GM20000 (cell line): ENCODE measurements around the gene LINGO4.

Experiments used
- DNase-seq: peaks from one replicate; pipeline ENCODE4 v3.0.0; 2012; ENCODE audit warnings: low spot score
- TF ChIP-seq, protein P1 (sequence below): IDR thresholded peaks from 2 replicates; pipeline ENCODE4 v1.5.1; 2012; ENCODE audit warnings: mild to moderate bottlenecking, control low read depth; ENCODE audit errors: extremely low read depth, missing control alignments

Gene LINGO4

DNA sequence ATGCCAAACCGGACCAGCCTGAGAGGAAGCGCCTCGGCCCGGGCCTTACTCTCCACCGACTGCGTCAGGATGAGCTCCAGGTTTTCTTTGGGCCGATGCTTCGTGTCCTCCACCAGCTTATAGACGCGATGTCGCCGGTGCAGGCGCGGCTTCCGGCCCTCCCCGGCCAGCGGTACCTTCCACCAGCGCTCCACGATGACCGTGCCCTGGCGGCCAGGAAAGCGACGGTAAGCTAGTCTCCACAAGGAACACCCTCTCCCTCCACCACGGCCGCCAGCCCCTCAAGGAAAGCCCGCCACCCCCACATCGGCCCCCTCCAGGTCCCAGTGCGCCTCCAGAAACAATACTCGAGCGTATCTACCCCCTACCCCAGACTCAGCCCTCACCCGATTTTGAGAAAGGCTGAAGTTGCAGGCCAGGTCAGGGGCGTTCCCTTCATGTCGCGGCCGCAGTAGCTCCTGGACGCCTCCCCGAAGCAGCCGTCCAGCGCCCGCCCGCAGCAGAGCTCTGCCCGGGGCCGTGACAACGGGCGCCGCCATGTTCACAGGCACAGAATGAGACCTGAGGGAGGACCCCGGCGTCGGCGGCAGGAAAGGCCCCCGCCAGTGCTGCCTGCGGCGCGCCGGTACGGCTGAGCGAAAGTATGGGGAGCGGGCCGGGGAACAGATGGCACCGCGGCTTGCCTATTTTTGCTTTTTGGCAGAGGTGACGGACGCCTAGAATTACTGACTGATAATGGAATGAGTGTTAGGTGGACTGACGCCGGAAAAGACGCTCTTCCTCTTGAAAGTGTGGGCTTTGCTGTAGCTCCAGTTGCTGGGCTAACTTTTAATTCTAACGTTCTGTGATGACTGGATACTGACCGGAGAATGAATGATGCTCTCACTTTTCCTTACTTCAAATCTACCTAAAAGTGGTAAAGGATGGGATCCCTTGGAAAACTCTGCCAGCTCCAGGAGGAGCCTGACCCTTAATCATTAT lies 42.0 kb downstream of the LINGO4 start, which contains the start of gene MRPL9:
TSS of gene MRPL9 (minus strand) at position 556 of the 981 bp plus-strand sequence. CDS start at position 539, 17 bp downstream.
- DNase-seq = peak; percentile 93

DNA sequence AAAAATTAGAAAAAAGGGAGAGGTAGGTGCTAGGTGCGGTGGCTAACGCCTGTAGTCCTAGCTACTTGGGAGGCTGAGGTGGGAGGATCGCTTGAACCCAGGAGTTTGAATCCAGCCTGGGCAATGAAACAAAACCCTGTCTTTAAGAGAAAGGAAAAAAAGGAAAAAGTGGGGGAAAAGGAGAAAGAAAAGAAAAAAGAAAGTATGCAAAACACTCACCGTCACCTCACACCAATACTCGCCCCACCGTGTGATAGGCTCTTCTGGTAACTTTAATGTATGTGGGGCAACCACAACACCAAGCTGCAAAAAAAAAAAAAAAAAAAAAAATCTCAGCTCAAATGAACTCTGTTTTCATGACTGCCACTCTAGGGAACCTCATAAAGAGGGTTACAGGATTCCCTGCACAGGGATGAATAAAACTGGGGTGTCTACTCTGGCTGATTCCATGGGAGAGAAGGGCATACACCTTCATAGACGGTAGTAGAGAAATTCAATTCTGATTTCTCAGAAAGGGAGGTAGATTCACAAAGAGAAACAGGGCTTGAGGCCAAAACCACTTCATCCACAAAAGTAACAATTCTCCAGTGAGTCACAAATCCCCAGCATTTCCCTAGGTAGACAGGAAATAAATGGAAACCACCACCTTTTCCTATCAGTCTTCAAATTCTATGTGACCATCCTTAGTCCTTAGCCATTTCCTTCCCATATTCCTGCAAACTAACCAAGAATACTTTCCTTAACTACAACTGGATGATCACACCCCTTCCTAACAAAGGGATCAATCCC lies 44.4 kb downstream of the LINGO4 start:
- TF ChIP-seq, protein P1, sequence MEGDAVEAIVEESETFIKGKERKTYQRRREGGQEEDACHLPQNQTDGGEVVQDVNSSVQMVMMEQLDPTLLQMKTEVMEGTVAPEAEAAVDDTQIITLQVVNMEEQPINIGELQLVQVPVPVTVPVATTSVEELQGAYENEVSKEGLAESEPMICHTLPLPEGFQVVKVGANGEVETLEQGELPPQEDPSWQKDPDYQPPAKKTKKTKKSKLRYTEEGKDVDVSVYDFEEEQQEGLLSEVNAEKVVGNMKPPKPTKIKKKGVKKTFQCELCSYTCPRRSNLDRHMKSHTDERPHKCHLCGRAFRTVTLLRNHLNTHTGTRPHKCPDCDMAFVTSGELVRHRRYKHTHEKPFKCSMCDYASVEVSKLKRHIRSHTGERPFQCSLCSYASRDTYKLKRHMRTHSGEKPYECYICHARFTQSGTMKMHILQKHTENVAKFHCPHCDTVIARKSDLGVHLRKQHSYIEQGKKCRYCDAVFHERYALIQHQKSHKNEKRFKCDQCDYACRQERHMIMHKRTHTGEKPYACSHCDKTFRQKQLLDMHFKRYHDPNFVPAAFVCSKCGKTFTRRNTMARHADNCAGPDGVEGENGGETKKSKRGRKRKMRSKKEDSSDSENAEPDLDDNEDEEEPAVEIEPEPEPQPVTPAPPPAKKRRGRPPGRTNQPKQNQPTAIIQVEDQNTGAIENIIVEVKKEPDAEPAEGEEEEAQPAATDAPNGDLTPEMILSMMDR = no peak
- no peak for DNase-seq

More for the DNA sequence above, 42.0 kb downstream of the LINGO4 start, which contains the start of gene MRPL9:
- TF ChIP-seq, protein P1 = no peak

DNA sequence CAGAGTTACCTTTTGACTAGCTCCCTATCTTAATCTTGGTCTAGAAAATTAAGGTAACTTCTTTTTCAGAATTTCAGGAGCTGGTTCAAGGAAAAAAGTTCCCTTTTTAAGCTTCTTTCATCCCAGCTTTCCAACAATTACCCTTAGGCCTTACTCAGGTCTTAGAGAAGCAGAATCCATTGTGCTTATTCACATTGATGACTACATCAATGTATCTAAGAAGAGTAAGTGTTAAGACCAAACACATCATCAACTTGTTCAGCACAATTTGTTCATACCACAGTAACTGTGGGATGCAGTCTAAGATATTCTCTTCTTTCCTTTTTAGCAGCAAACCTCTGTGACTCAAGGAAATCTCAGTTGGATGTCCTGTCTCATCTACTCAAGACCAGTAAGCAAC lies 46.0 kb downstream of the LINGO4 start:
- TF ChIP-seq, protein P1 = no peak
- DNase-seq = no peak

DNA sequence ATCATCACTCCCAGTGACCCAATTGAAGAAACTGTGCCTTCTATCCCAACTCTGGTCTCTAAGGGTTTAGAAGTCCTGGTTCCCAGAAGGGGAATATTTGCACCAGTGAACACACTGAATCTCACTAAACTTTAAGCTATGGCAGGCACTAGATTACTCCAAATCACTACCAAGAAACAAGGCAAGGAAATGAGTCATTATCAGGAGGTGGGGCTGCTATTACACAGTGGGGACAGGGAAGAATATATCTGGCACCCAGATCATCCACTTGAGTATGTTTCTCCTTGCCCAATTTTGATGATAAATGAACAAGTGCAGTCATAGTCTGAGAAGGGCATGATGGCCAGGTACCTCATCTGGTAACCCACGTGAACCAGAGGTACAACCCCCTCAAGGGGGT lies 48.9 kb downstream of the LINGO4 start:
- no peak for DNase-seq
- TF ChIP-seq, protein P1 = no peak
